HG02610 (cell line): ENCODE measurements around the gene ANKHD1.

Source experiments
- ATAC-seq: cut with Tn5 transposase; IDR thresholded peaks from one replicate; pipeline ENCODE4 v1.9.1; 2021; ENCODE audit warnings: mild to moderate bottlenecking, moderate library complexity; ENCODE audit not compliant: unreplicated experiment

The ANKHD1 gene

GRCh38 chr5:140367256-140368013 lies 34.2 kb upstream of the ANKHD1 start:
- ATAC-seq, result no peak

DNA sequence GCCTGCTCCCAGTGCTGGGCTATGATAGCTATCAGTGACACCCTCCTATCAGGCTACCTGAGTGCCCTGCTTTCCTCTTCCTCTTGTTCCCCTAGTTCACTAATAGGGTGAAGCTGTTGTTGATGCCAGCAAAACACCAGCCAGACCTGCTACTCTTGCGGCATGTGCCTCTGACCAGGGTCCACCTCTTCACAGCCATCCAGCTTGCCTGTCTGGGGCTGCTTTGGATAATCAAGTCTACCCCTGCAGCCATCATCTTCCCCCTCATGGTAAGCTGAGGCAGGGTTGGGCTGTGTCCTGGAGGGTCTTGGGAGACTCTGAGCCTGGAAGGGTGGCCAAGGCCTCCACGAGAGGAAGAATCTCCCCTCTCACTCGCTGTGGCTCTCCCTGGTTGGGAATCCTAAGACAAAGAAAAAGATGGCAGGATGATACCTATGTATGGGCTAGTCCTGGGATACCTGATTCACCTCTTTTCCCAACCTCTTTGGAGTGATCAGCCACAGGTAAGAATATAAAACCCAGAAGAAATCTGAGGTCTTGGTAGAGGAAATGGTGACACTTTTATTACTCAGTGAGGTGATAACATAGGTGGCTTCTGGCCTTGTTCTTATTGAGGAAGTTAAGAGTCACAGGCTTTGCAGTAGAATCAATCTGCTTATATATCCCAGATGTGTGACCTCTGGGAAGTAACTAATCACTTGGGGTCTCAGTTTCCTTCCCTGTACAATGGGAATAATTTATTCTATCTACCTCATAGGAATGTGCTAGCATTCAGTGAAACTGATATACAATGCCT lies 30.1 kb upstream of the ANKHD1 start:
- ATAC-seq, result no peak

DNA sequence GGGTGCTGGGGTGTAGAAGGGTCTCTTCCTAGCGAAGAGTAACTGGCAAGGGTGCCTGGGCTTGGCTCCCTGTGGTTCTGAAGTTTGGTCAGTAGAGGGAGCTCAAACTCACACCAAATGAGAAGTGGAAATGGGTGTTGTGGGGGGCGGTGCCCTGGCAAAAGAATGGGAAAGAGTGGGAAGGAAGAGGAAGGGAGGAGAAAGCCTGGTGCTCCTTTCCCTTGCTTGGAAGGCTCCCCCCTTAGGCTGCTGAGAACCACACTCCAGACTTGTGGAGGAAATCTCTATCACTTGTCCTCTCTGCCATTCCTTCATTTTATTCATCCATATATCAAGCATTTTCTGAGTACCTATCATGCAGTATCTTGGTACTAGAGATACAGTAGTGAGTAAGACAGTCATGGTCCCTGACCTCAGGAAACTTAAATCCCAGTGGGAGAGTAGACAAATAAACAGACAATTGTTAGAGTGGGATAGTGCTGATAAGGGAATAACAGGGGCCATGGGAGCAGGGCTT lies 28.6 kb upstream of the ANKHD1 start:
- no peak for ATAC-seq

GRCh38 chr5:140381351-140381750 lies 20.3 kb upstream of the ANKHD1 start:
- no peak for ATAC-seq

- peak; percentile 65 for ATAC-seq
Observed at GRCh38 chr5:140381972-140382371, 19.7 kb upstream of the ANKHD1 start.

- ATAC-seq, result no peak
Observed at GRCh38 chr5:140382866-140383265, 18.8 kb upstream of the ANKHD1 start.

DNA sequence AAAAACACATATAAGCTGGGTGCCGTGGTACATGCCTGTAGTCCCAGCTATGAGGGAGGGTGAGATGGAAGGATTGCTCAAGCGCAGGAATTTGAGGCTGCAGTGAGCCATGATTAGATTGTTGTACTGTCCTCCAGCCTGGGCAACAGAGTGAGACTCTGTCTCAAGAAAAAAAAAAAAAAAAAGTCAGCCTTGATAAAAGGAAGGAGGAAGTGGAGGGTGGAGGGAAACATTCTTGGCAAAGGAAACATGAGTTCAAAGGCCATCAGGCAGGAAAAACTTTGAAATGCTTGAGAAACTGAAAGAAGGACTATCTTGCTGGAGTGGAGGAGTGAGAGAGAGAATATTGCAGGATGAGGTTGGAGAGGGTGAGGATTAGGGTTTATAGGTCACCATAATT lies 18.3 kb upstream of the ANKHD1 start:
- no peak for ATAC-seq

DNA sequence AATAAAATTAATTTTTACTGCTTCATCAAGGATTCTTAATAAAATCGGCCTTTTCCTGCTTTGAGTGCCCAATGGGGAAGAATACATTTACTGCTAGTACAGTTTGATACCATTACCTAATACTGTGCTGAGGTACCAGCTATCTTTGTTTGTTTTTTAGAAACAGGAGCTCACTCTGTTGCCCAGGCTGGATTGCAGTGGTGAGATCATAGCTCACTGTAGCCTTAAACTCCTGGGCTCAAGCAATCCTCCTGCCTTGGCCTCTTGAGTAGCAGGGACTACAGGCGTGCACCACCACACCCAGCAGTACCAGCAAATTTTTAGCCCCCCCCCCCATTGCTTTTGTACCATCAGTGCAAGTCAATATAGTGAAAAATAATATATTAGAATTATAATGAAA lies 13.6 kb upstream of the ANKHD1 start:
- no peak for ATAC-seq

DNA sequence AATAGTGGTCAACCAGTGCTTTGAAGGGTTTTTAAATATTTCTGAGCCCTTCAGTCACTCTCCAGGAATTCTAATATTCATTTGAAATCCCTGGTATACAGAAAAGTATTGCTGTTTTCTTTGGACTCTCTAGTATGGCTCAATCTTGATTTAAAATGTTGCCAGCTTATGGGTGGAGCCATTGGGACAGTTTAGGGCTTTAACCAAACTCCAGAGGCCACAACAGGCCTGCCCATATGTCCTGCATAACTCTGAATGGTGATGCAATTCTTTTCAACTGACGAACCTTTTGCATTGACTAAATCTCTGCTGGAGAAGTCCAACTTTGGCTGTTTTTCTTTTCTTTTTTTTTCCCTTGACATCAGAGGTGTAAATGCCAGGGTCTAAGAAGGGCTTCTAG lies 10.3 kb upstream of the ANKHD1 start:
- no peak for ATAC-seq

GRCh38 chr5:140391732-140392131 lies 9.9 kb upstream of the ANKHD1 start:
- no peak for ATAC-seq

- ATAC-seq, result no peak
Observed at GRCh38 chr5:140393738-140394137, 7.9 kb upstream of the ANKHD1 start.

- no peak for ATAC-seq
Observed at GRCh38 chr5:140398379-140398811, 3.2 kb upstream of the ANKHD1 start.

- ATAC-seq, result peak; percentile 0
Observed at GRCh38 chr5:140399979-140400729, 1.5 kb upstream of the ANKHD1 start.

DNA sequence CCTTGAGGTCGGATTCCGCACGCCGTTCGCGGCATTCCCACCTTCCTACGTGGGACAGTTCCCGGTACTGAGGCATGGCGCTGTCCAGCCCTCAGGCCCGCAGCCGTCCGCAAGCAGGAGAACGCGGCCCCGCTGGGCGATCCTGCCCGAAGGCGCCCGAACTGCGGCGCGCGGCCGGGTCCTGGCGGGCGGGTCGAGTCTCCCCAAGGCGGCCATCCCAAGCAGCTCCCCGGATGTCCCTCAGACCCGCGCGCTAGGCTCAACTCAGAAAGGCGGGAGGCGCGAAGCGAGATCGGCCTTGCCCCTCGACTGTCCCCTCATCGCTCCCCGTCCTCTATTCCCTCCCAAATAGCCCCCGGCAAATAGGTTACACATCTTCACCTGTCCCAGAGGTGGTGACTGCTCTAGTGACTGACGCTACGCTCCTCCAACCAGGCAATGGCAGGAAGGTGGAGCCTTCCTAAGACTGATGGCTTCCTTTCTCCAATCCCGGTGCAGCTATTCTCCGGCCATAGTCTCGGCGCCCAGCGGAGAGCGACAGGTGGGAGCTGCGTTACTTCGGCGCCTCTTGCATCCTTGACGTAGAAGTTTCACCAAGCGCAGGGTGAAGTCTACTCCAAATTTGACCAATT lies 787 bp upstream of the ANKHD1 start:
- ATAC-seq, result peak; percentile 65

DNA sequence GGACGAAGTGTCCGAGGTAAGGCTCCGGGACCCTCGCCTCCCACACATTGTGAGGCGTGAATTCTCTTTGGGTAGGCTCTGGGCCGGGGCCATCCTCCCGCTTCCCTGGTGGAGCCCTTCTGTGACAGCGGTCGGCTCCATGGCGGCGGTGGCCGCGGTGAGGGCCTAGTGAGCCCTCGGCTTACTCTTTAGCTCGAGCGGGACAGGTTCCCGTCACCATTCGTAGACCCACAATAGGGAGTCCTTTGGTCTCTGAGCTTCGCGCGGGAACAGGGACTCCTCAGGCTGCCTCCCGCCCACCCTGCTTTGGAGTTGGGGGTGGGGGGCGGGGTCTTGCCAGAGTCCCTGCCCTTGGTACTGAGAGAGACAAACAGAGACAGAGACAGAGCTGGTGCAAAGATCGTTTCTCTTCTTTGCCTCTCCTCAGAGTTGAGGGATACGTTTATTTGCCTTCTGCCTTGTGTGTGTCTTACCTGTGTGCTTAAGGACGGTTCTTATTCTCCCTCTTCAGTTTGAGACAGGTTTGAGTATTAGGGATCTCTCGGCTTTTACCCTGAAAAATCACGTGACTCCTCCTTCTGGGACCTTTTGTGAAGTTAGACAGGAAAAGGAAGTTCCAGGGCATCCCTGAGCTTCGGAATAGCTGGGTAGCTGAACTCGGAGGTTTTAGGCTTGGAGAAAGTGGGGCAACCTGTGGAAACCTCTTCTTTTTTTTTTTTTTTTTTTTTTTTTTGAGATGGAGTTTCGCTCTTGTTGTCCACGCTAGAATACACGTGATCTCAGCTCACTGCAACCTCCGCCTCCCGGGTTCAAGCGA lies 833 bp downstream of the ANKHD1 start:
- ATAC-seq, result no peak

GRCh38 chr5:140403613-140404012 lies 2.0 kb downstream of the ANKHD1 start:
- no peak for ATAC-seq

GRCh38 chr5:140408750-140409241 lies 7.2 kb downstream of the ANKHD1 start:
- no peak for ATAC-seq

GRCh38 chr5:140413230-140413629 lies 11.6 kb downstream of the ANKHD1 start:
- no peak for ATAC-seq

- ATAC-seq, result no peak
Observed at GRCh38 chr5:140417235-140417634, 15.6 kb downstream of the ANKHD1 start.
